Measurements from ENCODE around the gene WDR11. TPM values are rescaled to one million over a fixed set of nuclear protein-coding genes. Genes with fewer than 3 reads are reported as not detected.

The WDR11 gene
- total RNA-seq, 6 experiments from 2014 or later: 20.1 to 36.7 (median 26.0) TPM

DNA sequence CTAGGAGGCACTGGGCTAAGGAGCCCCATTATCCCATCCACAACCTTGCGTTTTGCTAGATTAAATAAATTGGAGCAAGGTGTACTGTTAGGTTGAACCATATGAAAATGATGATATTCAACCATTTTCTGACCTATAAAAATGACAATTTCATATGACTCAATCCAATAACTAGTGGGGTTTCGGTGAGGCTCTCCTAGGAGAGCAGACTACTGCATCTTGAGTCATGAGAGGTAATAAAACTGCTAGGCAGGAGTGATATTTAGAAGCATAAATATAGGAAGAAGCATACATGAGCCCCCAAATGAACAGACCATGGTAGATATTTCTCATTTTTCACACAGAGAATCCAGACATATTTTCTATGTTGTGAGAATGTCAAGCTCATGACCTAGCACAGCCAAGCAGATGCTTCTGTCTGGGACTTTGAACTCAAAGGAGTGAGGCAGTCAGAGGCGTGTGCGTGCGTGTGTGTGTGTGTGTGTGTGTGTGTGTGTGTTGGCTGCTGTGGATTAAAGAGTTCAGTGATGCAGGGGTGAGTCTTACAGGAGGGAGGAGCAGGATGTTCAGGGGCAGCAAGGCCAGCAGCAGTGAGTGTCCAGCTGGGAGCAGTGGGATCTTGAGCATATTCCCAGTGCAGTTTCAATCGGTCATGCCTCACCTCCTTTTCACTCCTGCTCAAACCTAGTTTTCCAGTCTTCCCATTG, 17.8 kb upstream of the WDR11 start:
- Histone ChIP-seq H3K36me3 (no peaks in the 10 kb centered on the region), H3K4me3 (no peak overlapping the region), H3K4me1 (no peaks in the 10 kb centered on the region), H3K9me3 (no peaks in the 10 kb centered on the region), H3K27ac (no peak overlapping the region), H3K27me3 (no peaks in the 10 kb centered on the region)
- DNase-seq: no peak
- ATAC-seq: peak in 2 of 4 donors; percentile 22 to 27
- intact Hi-C loops (cut with DNase I): no loop called here
- TF ChIP-seq, protein P1, sequence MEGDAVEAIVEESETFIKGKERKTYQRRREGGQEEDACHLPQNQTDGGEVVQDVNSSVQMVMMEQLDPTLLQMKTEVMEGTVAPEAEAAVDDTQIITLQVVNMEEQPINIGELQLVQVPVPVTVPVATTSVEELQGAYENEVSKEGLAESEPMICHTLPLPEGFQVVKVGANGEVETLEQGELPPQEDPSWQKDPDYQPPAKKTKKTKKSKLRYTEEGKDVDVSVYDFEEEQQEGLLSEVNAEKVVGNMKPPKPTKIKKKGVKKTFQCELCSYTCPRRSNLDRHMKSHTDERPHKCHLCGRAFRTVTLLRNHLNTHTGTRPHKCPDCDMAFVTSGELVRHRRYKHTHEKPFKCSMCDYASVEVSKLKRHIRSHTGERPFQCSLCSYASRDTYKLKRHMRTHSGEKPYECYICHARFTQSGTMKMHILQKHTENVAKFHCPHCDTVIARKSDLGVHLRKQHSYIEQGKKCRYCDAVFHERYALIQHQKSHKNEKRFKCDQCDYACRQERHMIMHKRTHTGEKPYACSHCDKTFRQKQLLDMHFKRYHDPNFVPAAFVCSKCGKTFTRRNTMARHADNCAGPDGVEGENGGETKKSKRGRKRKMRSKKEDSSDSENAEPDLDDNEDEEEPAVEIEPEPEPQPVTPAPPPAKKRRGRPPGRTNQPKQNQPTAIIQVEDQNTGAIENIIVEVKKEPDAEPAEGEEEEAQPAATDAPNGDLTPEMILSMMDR (IDR thresholded peaks at IDR 0.05): no peak
- no peak for TF ChIP-seq POLR2A (IDR thresholded peaks at IDR 0.05)
- 53% methylated on average over 6 of the region's 6 CpGs for WGBS (ENCODE audit: insufficient coverage, low coverage, low lambda C conversion rate, missing lambda C conversion rate)

DNA sequence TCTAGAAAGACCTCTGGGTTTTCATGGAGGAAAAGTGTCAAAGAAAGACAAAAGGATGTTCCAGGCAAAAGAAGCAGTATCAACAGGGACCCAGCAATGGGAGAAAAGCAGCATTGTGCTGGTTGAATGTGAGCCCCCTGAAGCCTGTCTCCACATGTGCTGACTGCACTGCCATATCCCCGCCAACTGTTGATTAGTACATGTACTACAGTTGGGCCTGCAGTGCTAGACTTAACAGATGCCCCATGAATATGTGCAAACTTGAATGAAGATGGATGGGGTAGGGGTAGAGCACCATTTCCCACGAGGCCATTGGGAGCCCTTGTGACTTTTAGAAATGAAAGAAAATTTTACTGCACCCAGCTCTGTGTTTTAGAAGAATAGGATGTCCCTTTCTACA, 15.6 kb upstream of the WDR11 start:
- Histone ChIP-seq H3K36me3 (no peaks in the 10 kb centered on the region), H3K9me3 (no peaks in the 10 kb centered on the region), H3K27ac (no peak overlapping the region), H3K27me3 (no peaks in the 10 kb centered on the region), H3K4me1 (no peaks in the 10 kb centered on the region), H3K4me3 (no peak overlapping the region)
- no peak for DNase-seq
- TF ChIP-seq POLR2A (IDR thresholded peaks at IDR 0.05): no peak
- TF ChIP-seq, protein P1 (IDR thresholded peaks at IDR 0.05): no peak
- WGBS (ENCODE audit: insufficient coverage, low coverage, low lambda C conversion rate, missing lambda C conversion rate): 59% methylated on average over 2 of the region's 2 CpGs
- intact Hi-C loops (cut with DNase I): no loop called here
- ATAC-seq: no peak

DNA sequence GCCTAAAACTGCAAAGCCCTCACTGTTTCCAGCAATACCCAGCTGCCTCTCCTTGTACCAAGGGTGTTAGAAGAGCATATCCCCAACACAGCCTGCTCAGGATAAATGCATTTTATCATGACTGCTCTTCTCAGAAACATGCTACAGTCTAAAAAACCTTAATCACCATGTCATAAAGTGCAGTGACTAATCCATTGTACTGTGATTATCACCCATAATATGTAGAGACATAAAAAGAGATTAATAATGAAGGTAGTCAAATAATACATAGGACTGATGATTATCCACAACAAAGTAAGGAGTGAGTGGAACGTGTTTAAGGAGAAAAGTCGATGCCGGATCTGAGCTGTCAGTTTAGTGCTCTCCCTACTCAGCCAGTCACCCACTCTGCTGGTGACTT, 12.2 kb upstream of the WDR11 start:
- DNase-seq (no peak), ATAC-seq (no peak)
- H3K36me3 ChIP-seq: no peaks in the 10 kb centered on the region
- H3K27ac ChIP-seq: no peak overlapping the region
- peaks cover 0 to 4% (median 0%) of the 10 kb centered on the region in 4 donors for H3K4me1 ChIP-seq
- no peak overlapping the region for H3K4me3 ChIP-seq
- no peaks in the 10 kb centered on the region for H3K9me3 ChIP-seq
- TF ChIP-seq, protein P1 (IDR thresholded peaks at IDR 0.05): no peak
- no peak for TF ChIP-seq POLR2A (IDR thresholded peaks at IDR 0.05)
- 100% methylated on average over 3 of the region's 3 CpGs for WGBS (ENCODE audit: insufficient coverage, low coverage, low lambda C conversion rate, missing lambda C conversion rate)
- intact Hi-C loops (cut with DNase I): no loop called here
- no peaks in the 10 kb centered on the region for H3K27me3 ChIP-seq

- TF ChIP-seq POLR2A (IDR thresholded peaks at IDR 0.05): no peak
- TF ChIP-seq, protein P1 (IDR thresholded peaks at IDR 0.05): no peak
- DNase-seq: peak in 2 of 3 donors; percentile 35 to 56
- no peaks in the 10 kb centered on the region for H3K9me3 ChIP-seq
- H3K36me3 ChIP-seq: no peaks in the 10 kb centered on the region
- intact Hi-C loops (cut with DNase I): no loop called here
- 73% methylated on average over 1 of the region's 1 CpG for WGBS (ENCODE audit: insufficient coverage, low coverage, low lambda C conversion rate, missing lambda C conversion rate)
- no peaks in the 10 kb centered on the region for H3K27me3 ChIP-seq
- no peak overlapping the region for H3K4me3 ChIP-seq
- peaks cover 0 to 4% (median 0%) of the 10 kb centered on the region in 4 donors for H3K4me1 ChIP-seq
- H3K27ac ChIP-seq: no peak overlapping the region
- ATAC-seq: peak; percentile 89 to 99 (median 94)
These were observed 9.5 kb upstream of the WDR11 start for GRCh38 chr10:120841522-120842189.

All from right lobe of liver (tissue), 6 donors.